GM23248 (cell line): ENCODE measurements around the gene PPP6R1. TPM values are rescaled to one million over a fixed set of nuclear protein-coding genes. Genes with fewer than 3 reads are reported as not detected.

ENCODE experiments used
- DNase-seq: peaks from one replicate; pipeline ENCODE4 v3.0.0-alpha.2; 2015
- H2AFZ ChIP-seq: fragments of 200-600 bp; sonication (generic); 2 replicates; pipeline ENCODE4 v1.6.1; 2016; ENCODE audit warnings: antibody characterized with exemption
- H3F3A ChIP-seq: fragments of 200-600 bp; sonication (generic); 2 replicates; pipeline ENCODE4 v1.6.1; 2016; ENCODE audit warnings: mild to moderate bottlenecking, antibody characterized with exemption, mixed run types; ENCODE audit not compliant: insufficient read depth
- H3K27ac ChIP-seq: fragments of 200-600 bp; sonication (generic); 2 replicates; pipeline ENCODE4 v1.5.1; 2016; ENCODE audit warnings: mild to moderate bottlenecking
- H3K27me3 ChIP-seq: fragments of 200-600 bp; sonication (generic); replicated peaks from 2 replicates; pipeline ENCODE4 v1.6.1; 2016; ENCODE audit warnings: mild to moderate bottlenecking; ENCODE audit not compliant: insufficient read depth
- H3K36me3 ChIP-seq: fragments of 200-600 bp; sonication (generic); 2 replicates; pipeline ENCODE4 v1.6.1; 2016; ENCODE audit warnings: low read depth, mild to moderate bottlenecking
- H3K4me1 ChIP-seq: fragments of 200-600 bp; sonication (generic); 2 replicates; pipeline ENCODE4 v1.6.1; 2016; ENCODE audit warnings: mild to moderate bottlenecking; ENCODE audit not compliant: insufficient read depth
- H3K4me2 ChIP-seq: fragments of 200-600 bp; sonication (generic); one replicate; pipeline ENCODE4 v1.6.1; 2016; ENCODE audit warnings: mild to moderate bottlenecking; ENCODE audit not compliant: unreplicated experiment
- H3K4me3 ChIP-seq: fragments of 200-600 bp; sonication (generic); 2 replicates; pipeline ENCODE4 v1.5.1; 2016; ENCODE audit warnings: mild to moderate bottlenecking
- H3K79me2 ChIP-seq: fragments of 200-600 bp; sonication (generic); 2 replicates; pipeline ENCODE4 v1.6.1; 2016; ENCODE audit warnings: mild to moderate bottlenecking; ENCODE audit not compliant: insufficient read depth
- H3K9ac ChIP-seq: fragments of 200-600 bp; sonication (generic); 2 replicates; pipeline ENCODE4 v1.6.1; 2016; ENCODE audit warnings: mild to moderate bottlenecking
- H3K9me2 ChIP-seq: fragments of 200-600 bp; sonication (generic); 2 replicates; pipeline ENCODE4 v1.6.1; 2016; ENCODE audit warnings: mixed run types, mild to moderate bottlenecking, moderate library complexity; ENCODE audit not compliant: insufficient read depth
- H3K9me3 ChIP-seq: fragments of 200-600 bp; sonication (generic); one replicate; pipeline ENCODE4 v1.6.1; 2017; ENCODE audit warnings: low read depth
- H4K20me1 ChIP-seq: fragments of 200-600 bp; sonication (generic); 2 replicates; pipeline ENCODE4 v1.6.0; 2016; ENCODE audit not compliant: insufficient read depth
- EZH2 ChIP-seq: fragments of 200-600 bp; sonication (generic); IDR thresholded peaks from 2 replicates; pipeline ENCODE4 v1.6.1; 2018; ENCODE audit warnings: antibody characterized with exemption, mild to moderate bottlenecking; ENCODE audit not compliant: insufficient read depth, poor library complexity, severe bottlenecking
- EZH2phosphoT487 ChIP-seq: fragments of 200-600 bp; sonication (generic); IDR thresholded peaks from 2 replicates; pipeline ENCODE4 v1.6.1; 2018; ENCODE audit warnings: antibody characterized with exemption, moderate library complexity, mild to moderate bottlenecking, low read depth; ENCODE audit not compliant: insufficient read depth
- WGBS, 2 experiments: methylation state at CpG; one replicate each; pipeline ENCODE4 v1.1.6; 2015 to 2017; ENCODE audit warnings: low lambda C conversion rate in 2 of 2, low coverage in 1 of 2; ENCODE audit errors: missing lambda C conversion rate in 2 of 2; 5-methylcytosine and 5-hydroxymethylcytosine counted together
- in situ Hi-C: fragments of 300-500 bp; cut with MboI; formaldehyde crosslinking; loops from 2 replicates; pipeline ENCODE4 v1.15.0; 2020
- polyA plus RNA-seq: library from polyadenylated mRNA; unstranded; fragments of >200 nt; fragmentation: Nextera tagmentation; extraction: Ambion mirVana; gene quantifications from 2 replicates; pipeline ENCODE4 v1.2.1, GENCODE V29; 2016
- total RNA-seq: library from RNA; depleted of rRNA; stranded (reverse); fragments of >200 nt; shearing (Covaris generic); gene quantifications from 2 replicates; pipeline ENCODE4 v1.2.3, GENCODE V29; 2014

Gene PPP6R1
- total and polyA plus RNA-seq, 2 experiments from 2014 or later: 9.7 to 36.9 TPM

GRCh38 chr19:55264531-55264930 lies 5.7 kb upstream of the PPP6R1 start:
- H3K4me2 ChIP-seq: no peak overlapping the region
- peaks cover 4% of the 10 kb centered on the region; the same call in 1 of the 2 replicates for H3K79me2 ChIP-seq
- H3K4me1 ChIP-seq: peaks cover 6% of the 10 kb centered on the region
- DNase-seq: no peak
- no peak overlapping the region for H3K9ac ChIP-seq
- no peak overlapping the region for H3K27ac ChIP-seq
- peaks cover 15% of the 10 kb centered on the region; the same call in 1 of the 2 replicates for H3F3A ChIP-seq
- H4K20me1 ChIP-seq: no peaks in the 10 kb centered on the region
- no peaks in the 10 kb centered on the region for H3K9me2 ChIP-seq
- no peaks in the 10 kb centered on the region; the same call in 1 of the 2 replicates for H3K36me3 ChIP-seq
- no peak overlapping the region for H3K4me3 ChIP-seq
- H3K27me3 ChIP-seq: no peaks in the 10 kb centered on the region
- WGBS, 2 experiments: 72 to 90% methylated on average over 5 of the region's 5 CpGs
- in situ Hi-C loops: no loop called here
- H2AFZ ChIP-seq: no peak overlapping the region
- H3K9me3 ChIP-seq: no peaks in the 10 kb centered on the region
- TF ChIP-seq EZH2 (no peak), EZH2phosphoT487 (no peak)

- H3K9me3 ChIP-seq: no peaks in the 10 kb centered on the region
- no peaks in the 10 kb centered on the region for H3K27me3 ChIP-seq
- no peak overlapping the region for H3K9ac ChIP-seq
- in situ Hi-C loops: no loop called here
- no peak overlapping the region for H3K4me2 ChIP-seq
- H3K9me2 ChIP-seq: no peaks in the 10 kb centered on the region
- H3K4me1 ChIP-seq: peaks cover 7% of the 10 kb centered on the region
- TF ChIP-seq EZH2phosphoT487: no peak
- no peak for TF ChIP-seq EZH2
- H2AFZ ChIP-seq: no peak overlapping the region
- H3K36me3 ChIP-seq: no peaks in the 10 kb centered on the region; the same call in 1 of the 2 replicates
- H3K27ac ChIP-seq: no peak overlapping the region
- no peaks in the 10 kb centered on the region for H4K20me1 ChIP-seq
- H3K4me3 ChIP-seq: no peak overlapping the region
- H3F3A ChIP-seq: peaks cover 20% of the 10 kb centered on the region; the same call in 1 of the 2 replicates
- no peak for DNase-seq
- 96 to 98% methylated on average over 9 of the region's 9 CpGs for WGBS, 2 experiments
- peaks cover 17% of the 10 kb centered on the region for H3K79me2 ChIP-seq
Measured at GRCh38 chr19:55262359-55262758, 3.5 kb upstream of the PPP6R1 start.

GRCh38 chr19:55261671-55262126 lies 2.9 kb upstream of the PPP6R1 start:
- Histone ChIP-seq H3K4me2 (no peak overlapping the region), H4K20me1 (0 out of 2 replicates have a peak, but pooled peaks cover under 1% of the 10 kb centered on the region), H3K9me3 (no peaks in the 10 kb centered on the region), H2AFZ (no peak overlapping the region), H3K9me2 (no peaks in the 10 kb centered on the region), H3K79me2 (peaks cover 22% of the 10 kb centered on the region), H3K4me3 (no peak overlapping the region), H3K27me3 (no peaks in the 10 kb centered on the region), H3K9ac (no peak overlapping the region), H3K4me1 (peaks cover 13% of the 10 kb centered on the region), H3F3A (peaks cover 27% of the 10 kb centered on the region), H3K36me3 (no peaks in the 10 kb centered on the region; the same call in 1 of the 2 replicates), H3K27ac (no peak overlapping the region)
- TF ChIP-seq EZH2 (no peak), EZH2phosphoT487 (no peak)
- 87 to 90% methylated on average over 13 of the region's 13 CpGs for WGBS, 2 experiments
- in situ Hi-C loops: no loop called here
- no peak for DNase-seq

- Histone ChIP-seq H2AFZ (peak overlapping the region; percentile 93), H4K20me1 (peaks cover 6% of the 10 kb centered on the region; the same call in 1 of the 2 replicates), H3K27me3 (no peaks in the 10 kb centered on the region), H3K9ac (peak overlapping the region; percentile 92), H3K27ac (peak overlapping the region; percentile 93), H3K36me3 (no peaks in the 10 kb centered on the region; the same call in 1 of the 2 replicates), H3K9me2 (no peaks in the 10 kb centered on the region), H3K4me1 (peaks cover 26% of the 10 kb centered on the region), H3K9me3 (no peaks in the 10 kb centered on the region), H3K4me2 (peak overlapping the region; percentile 92), H3K4me3 (peak overlapping the region; percentile 98), H3K79me2 (peaks cover 40% of the 10 kb centered on the region), H3F3A (peaks cover 32% of the 10 kb centered on the region)
- 39 to 42% methylated on average over 27 to 29 of the region's 29 CpGs for WGBS, 2 experiments
- in situ Hi-C loops: no loop called here
- TF ChIP-seq EZH2phosphoT487 (no peak), EZH2 (no peak)
- DNase-seq: no peak
Measured at GRCh38 chr19:55259540-55260210, 858 bp upstream of the PPP6R1 start.
